Fibroblast of lung (primary cell): ENCODE measurements around the gene CYGB. TPM values are rescaled to one million over a fixed set of nuclear protein-coding genes. Genes with fewer than 3 reads are reported as not detected.

ENCODE experiments used
- DNase-seq, 2 donors: peaks; one replicate each; pipeline versions ENCODE4 v3.0.0 to v3.0.0-alpha.2; 2010; ENCODE audit warnings: low read depth in 2 of 2
- H2AFZ ChIP-seq: 2 replicates; pipeline ENCODE4 v1.5.1; 2012; ENCODE audit warnings: low read length, control low read depth, inconsistent platforms
- H3K27ac ChIP-seq: 2 replicates; pipeline ENCODE4 v1.5.1; 2011; ENCODE audit warnings: low read length, control low read depth; ENCODE audit not compliant: insufficient read depth
- H3K27me3 ChIP-seq: 2 replicates; pipeline ENCODE4 v1.5.1; 2011; ENCODE audit warnings: mild to moderate bottlenecking, low read length; ENCODE audit not compliant: control insufficient read depth, insufficient read depth
- H3K36me3 ChIP-seq: 2 replicates; pipeline ENCODE4 v1.5.1; 2011; ENCODE audit warnings: low read length; ENCODE audit not compliant: control insufficient read depth, insufficient read depth
- H3K4me1 ChIP-seq: 2 replicates; pipeline ENCODE4 v1.5.1; 2011; ENCODE audit warnings: low read length; ENCODE audit not compliant: control insufficient read depth, insufficient read depth; ENCODE audit errors: extremely low read depth
- H3K4me2 ChIP-seq: 2 replicates; pipeline ENCODE4 v1.5.1; 2011; ENCODE audit warnings: low read length, control low read depth; ENCODE audit not compliant: insufficient read depth; ENCODE audit errors: extremely low read depth
- H3K4me3 ChIP-seq, 4 experiments: fragments of 200-600 bp in 1 of 4; sonication (generic) in 1 of 4; replicated peaks in 1 of 4; 2 replicates each; pipeline ENCODE4 v1.5.1; 2011 to 2016; ENCODE audit warnings: low read length in 4 of 4, low read depth in 3 of 4, mild to moderate bottlenecking in 3 of 4, control low read depth in 2 of 4, inconsistent platforms in 1 of 4, mixed read lengths in 1 of 4; ENCODE audit not compliant: insufficient read depth in 1 of 4; ENCODE audit errors: control extremely low read depth in 1 of 4
- H3K79me2 ChIP-seq: 2 replicates; pipeline ENCODE4 v1.5.1; 2012; ENCODE audit warnings: mild to moderate bottlenecking, low read length, inconsistent platforms; ENCODE audit not compliant: control insufficient read depth, insufficient read depth
- H3K9ac ChIP-seq: 2 replicates; pipeline ENCODE4 v1.5.1; 2011; ENCODE audit warnings: mild to moderate bottlenecking, low read length, control low read depth; ENCODE audit not compliant: insufficient read depth
- H3K9me3 ChIP-seq: 2 replicates; pipeline ENCODE4 v1.5.1; 2012; ENCODE audit warnings: low read depth, low read length; ENCODE audit not compliant: control insufficient read depth, insufficient read depth
- H4K20me1 ChIP-seq: 2 replicates; pipeline ENCODE4 v1.5.1; 2011; ENCODE audit warnings: low read length; ENCODE audit not compliant: control insufficient read depth, insufficient read depth; ENCODE audit errors: extremely low read depth
- CTCF ChIP-seq, 2 donors: IDR thresholded peaks in 1 of 2; conservative IDR thresholded peaks in 1 of 2; 1 replicate in 1 of 2; 2 replicates in 1 of 2; pipeline ENCODE4 v1.5.1; 2011 to 2012; ENCODE audit warnings: low read length in 2 of 2, control low read depth in 1 of 2, inconsistent platforms in 1 of 2, low read depth in 1 of 2, mild to moderate bottlenecking in 1 of 2
- EZH2 ChIP-seq: IDR thresholded peaks from 2 replicates; pipeline ENCODE4 v1.5.1; 2012; ENCODE audit warnings: low read length, control low read depth, mild to moderate bottlenecking; ENCODE audit errors: missing control alignments
- polyA plus RNA-seq, 2 donors: library from polyadenylated mRNA; depleted of rRNA in 1 of 2; stranded (reverse) in 1 of 2; unstranded in 1 of 2; fragments of >200 nt; gene quantifications; 2 replicates each; pipeline ENCODE4 v1.2.1, GENCODE V29; 2011 to 2012; ENCODE audit warnings: missing spikeins in 1 of 2
- total RNA-seq: library from RNA; depleted of rRNA; stranded (reverse); fragments of >200 nt; gene quantifications from 2 replicates; pipeline ENCODE4 v1.2.1, GENCODE V29; 2014

The CYGB gene
- total and polyA plus RNA-seq, 2 donors (not counting 1 experiment from before 2014, with no cell fraction given), result 10.0 to 12.4 TPM

- Histone ChIP-seq H4K20me1 (no peaks in the 10 kb centered on the region), H2AFZ (peak overlapping the region; percentile 2), H3K9me3 (no peaks in the 10 kb centered on the region), H3K9ac (peak overlapping the region; percentile 77), H3K36me3 (no peaks in the 10 kb centered on the region), H3K4me3 (peak overlapping the region in 1 of 4 experiments; percentile 11), H3K79me2 (no peaks in the 10 kb centered on the region), H3K4me1 (peaks cover 14% of the 10 kb centered on the region), H3K27me3 (no peaks in the 10 kb centered on the region), H3K4me2 (peak overlapping the region; percentile 54), H3K27ac (peak overlapping the region; percentile 69)
- DNase-seq, result peak; percentile 75 to 91
- TF ChIP-seq EZH2 (no peak), CTCF (conservative IDR thresholded peaks at IDR 0.05 in 1 of 2, IDR thresholded peaks at IDR 0.05 in 1 of 2; ENCODE audit: low read depth in 1 of 2, low read length in 2 of 2) (no peak)
Observed at GRCh38 chr17:76492989-76493501, 44.5 kb downstream of the CYGB start.

- H3K4me2 ChIP-seq, result peak overlapping the region; percentile 54
- H3K4me1 ChIP-seq, result peaks cover 8% of the 10 kb centered on the region
- no peak overlapping the region for H3K4me3 ChIP-seq
- DNase-seq, result no peak
- H3K27ac ChIP-seq, result peak overlapping the region; percentile 69
- H3K79me2 ChIP-seq, result no peaks in the 10 kb centered on the region
- H3K36me3 ChIP-seq, result no peaks in the 10 kb centered on the region
- no peaks in the 10 kb centered on the region for H3K27me3 ChIP-seq
- no peaks in the 10 kb centered on the region for H3K9me3 ChIP-seq
- no peaks in the 10 kb centered on the region for H4K20me1 ChIP-seq
- no peak overlapping the region for H2AFZ ChIP-seq
- TF ChIP-seq CTCF (conservative IDR thresholded peaks at IDR 0.05 in 1 of 2, IDR thresholded peaks at IDR 0.05 in 1 of 2; ENCODE audit: low read depth in 1 of 2, low read length in 2 of 2) (no peak), EZH2 (no peak)
- H3K9ac ChIP-seq, result peak overlapping the region; percentile 77
Observed at GRCh38 chr17:76492123-76492988, 45.2 kb downstream of the CYGB start.

GRCh38 chr17:76491271-76492122 lies 46.0 kb downstream of the CYGB start:
- TF ChIP-seq EZH2 (no peak), CTCF (conservative IDR thresholded peaks at IDR 0.05 in 1 of 2, IDR thresholded peaks at IDR 0.05 in 1 of 2; ENCODE audit: low read depth in 1 of 2, low read length in 2 of 2) (no peak)
- no peak overlapping the region for H2AFZ ChIP-seq
- DNase-seq, result no peak
- no peak overlapping the region for H3K9ac ChIP-seq
- no peak overlapping the region for H3K4me3 ChIP-seq
- no peak overlapping the region for H3K4me2 ChIP-seq
- H4K20me1 ChIP-seq, result no peaks in the 10 kb centered on the region
- H3K4me1 ChIP-seq, result peaks cover 8% of the 10 kb centered on the region
- no peaks in the 10 kb centered on the region for H3K27me3 ChIP-seq
- H3K79me2 ChIP-seq, result no peaks in the 10 kb centered on the region
- no peaks in the 10 kb centered on the region for H3K9me3 ChIP-seq
- H3K36me3 ChIP-seq, result no peaks in the 10 kb centered on the region
- H3K27ac ChIP-seq, result no peak overlapping the region
